NCI-H446 treated with DMSO at 0.1 percent for 48 hours (cell line): ENCODE results near the gene RPS4Y2.

Experiments used
- DNase-seq: peaks from one replicate; lab custom pipeline; 2025; lab: John Stamatoyannopoulos, UW

RPS4Y2 gene

DNA sequence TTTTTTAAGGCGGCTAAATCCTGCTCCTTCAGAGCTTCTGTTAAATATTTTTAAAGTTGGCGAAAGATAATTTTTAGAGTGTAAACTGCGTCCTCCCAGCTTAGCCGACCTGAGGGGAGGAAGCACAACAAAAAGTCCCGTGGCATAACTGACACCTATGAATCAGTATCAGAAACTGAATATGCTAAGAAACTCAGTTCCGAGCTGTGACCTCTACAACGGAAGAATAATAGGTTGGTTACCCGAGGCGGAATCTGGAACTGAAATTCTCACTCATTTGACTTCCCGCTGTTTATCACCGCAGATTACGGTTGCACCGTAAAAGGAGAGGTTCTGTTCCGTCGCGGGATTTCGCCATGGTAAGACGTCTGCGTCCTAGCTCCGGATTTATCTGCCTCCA lies at the start of gene RPS4Y2:
RPS4Y2 (plus strand) TSS at position 301 of the 400 bp plus-strand sequence; CDS start at position 357, 56 bp downstream.
- no peak for DNase-seq

DNA sequence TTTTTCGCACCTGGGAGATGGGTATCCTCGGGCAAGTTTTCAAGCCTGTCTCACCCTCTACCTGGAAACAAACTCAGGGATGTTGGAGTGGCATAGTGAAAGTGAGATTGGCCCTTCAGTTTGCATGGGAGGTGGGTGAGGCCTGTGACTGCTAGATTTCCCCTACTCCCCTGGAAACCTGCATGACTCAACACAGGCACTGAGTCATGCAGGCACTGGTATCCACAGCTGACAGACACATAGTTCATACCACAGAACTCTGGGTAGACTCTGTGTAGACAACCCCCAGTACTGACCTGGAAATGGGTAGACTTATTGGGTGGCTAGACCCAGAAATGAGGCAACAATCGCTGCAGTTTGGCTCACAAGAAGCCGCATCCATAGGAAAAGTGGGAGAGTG lies 41.5 kb upstream of the RPS4Y2 start:
- DNase-seq = no peak

DNA sequence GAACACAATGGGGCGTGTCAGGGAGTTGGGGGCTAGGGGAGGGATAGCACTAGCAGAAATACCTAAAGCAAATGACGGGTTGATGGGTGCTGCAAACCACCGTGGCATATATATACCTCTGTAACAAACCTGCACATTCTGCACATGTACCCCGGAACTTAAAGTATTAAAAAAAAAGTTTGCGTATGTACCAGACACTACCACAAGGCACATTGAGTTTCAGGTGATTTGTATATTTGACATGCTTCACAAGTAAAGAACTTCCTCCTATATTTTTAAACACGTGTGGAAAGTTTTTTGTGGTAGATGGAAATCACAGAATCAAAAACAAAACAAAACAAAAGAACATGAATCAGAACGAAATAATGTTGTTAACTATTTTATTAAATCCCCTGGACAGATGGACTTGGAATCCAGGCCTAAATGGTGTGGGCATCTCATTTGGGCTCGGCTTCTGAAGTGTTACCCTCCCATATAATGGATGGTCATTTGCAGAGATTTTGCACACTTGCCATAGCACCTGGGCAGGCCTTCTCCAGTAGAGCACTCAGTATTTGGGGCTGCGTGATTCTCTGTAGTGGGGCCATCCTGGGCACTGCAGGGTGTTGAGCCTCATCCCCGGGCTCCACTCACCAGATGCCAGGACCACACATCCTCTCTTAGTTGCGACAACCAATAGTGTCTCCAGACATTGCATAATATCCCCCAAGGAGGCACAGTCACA lies 29.6 kb upstream of the RPS4Y2 start:
- DNase-seq = no peak

DNA sequence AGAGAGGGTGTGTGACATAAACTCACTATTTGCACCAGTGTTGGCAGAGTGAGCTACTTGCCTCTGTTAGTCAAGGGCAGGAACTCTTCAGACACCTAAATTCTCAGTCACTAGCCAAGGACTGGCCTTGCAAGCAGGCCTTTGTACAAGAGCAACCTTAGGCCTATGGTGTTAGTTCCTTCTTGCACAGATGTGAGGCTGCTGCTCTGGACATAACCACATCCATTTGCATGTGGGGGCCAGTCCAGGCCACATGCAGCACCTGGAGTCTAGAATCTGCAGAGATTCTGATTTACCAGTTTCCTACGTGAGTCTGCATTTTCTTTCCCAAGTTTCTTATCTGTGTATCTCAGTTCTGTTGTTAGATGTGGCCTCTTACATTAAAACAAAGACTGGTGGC lies 20.7 kb upstream of the RPS4Y2 start:
- no peak for DNase-seq

DNA sequence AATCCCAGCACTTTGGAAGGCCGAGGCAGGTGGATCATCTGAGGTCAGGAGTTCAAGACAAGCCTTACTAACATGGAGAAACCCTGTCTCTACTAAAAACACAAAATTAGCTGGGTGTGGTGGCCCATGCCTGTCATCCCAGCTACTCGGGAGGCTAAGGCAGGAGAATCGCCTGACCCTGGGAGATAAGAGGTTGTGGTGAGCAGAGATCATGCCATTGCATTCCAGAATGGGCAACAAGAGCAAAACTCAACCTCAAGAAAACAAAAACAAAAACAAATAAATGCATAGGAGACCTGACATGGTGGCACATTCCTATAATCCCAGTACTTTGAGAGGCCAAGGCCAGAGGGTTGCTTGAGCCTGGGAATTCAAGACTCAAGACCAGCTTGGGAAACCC lies 16.1 kb upstream of the RPS4Y2 start:
- DNase-seq = no peak

GRCh38 chrY:20740609-20741008 lies 15.3 kb upstream of the RPS4Y2 start:
- no peak for DNase-seq

DNA sequence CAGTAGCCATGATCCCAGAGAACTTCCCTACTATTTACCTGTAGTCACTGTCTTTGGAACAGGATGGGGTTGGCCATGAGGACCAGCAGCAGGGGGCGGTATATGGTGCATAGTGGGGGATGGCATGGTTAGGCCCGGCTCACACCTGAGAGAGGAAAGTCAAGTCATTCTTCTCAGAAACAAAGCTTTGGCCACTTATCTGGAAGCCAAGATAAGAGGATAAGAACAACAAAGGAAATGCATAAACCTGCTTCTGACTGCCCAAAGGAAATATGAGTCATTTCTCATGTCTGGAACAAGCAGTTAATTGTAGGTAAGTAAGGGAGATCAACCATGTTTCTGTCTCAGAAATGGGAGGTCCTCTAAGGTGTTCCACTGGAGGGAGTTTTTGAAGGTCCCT lies 10.8 kb upstream of the RPS4Y2 start:
- DNase-seq = no peak

DNA sequence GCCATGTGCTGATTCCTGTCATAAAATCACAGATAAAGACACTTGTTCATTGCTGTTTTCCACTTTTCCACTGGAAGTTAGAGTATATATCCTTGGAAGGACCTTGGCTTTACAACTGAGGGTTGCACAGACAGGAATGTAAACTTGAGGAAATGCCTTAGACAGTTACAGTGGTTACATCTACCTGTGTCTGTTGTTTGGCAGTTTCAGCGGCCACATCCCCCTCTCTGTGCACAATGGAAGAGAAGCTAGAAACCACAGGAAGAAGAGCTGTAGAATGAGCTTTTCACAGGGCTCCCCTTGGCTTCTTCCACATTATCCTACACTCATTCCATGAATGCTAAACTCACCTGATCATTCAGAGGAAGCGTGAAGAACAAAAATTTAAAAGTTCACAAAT lies 9.0 kb upstream of the RPS4Y2 start:
- no peak for DNase-seq

DNA sequence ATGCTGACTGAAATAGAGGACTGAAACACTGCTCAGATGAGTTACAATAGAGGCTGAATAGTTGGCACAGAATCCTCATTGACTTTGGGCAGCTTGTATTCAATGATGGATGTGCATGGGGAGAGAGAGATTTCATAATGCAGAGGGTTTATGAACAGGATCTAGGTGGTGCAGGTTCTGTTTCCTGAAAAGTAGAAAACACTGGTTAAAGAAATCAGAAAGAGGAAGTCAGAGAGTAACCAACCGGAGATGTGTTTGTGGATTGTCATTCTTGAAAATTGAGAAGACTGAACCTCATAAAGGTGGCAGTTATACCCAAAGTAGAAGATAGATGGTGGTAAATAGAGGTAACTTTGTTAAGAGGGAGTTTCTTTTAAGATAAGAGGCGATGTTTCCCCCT lies 8.0 kb downstream of the RPS4Y2 start:
- no peak for DNase-seq

DNA sequence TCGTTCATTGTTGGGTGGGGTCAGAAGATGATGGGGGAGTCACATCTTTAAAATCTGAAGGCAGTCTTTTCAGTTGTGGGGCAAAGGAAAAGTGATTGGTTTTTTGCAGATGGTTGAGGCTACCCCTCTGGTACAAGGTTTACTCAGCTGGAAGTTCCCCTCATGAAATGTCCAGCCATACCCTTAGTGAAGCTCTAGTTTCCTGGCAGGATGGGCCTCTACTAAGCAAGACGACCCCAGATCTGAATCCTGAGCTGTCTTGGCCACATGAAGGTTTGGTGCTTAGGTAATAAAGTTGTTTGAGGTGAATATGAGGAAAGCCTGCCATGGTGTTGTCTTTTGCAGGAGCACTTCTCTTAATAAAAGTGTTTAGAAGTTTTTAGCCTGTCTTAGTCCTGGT lies 9.2 kb downstream of the RPS4Y2 start:
- DNase-seq = no peak

GRCh38 chrY:20770755-20771154 lies 14.8 kb downstream of the RPS4Y2 start:
- no peak for DNase-seq

- no peak for DNase-seq
These were observed 20.2 kb downstream of the RPS4Y2 start for GRCh38 chrY:20776104-20776503.

- DNase-seq = no peak
These were observed 24.3 kb downstream of the RPS4Y2 start for GRCh38 chrY:20780104-20780654.

DNA sequence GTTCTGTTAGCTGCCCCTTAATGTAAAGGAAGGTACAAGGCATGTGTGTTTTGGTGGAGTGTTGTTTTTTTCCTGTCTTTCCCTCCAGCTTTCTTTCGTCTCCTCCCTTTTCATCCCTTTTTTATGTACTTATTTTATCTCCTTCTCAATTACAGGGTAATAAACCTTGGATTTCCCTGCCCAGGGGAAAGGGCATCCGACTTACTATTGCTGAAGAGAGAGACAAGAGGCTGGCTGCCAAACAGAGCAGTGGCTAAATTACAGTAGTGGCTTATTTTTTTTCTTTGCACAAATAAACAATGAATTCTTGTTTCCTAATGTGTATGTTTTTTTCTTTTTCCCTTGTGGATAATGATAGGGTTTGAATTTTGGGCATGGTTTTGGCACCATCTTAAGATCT lies 24.9 kb downstream of the RPS4Y2 start:
- no peak for DNase-seq

GRCh38 chrY:20781408-20781807 lies 25.5 kb downstream of the RPS4Y2 start:
- no peak for DNase-seq

GRCh38 chrY:20784965-20785364 lies 29.1 kb downstream of the RPS4Y2 start:
- DNase-seq = no peak

GRCh38 chrY:20787076-20787475 lies 31.2 kb downstream of the RPS4Y2 start:
- DNase-seq = no peak

- DNase-seq = no peak
These were observed 42.6 kb downstream of the RPS4Y2 start for GRCh38 chrY:20798351-20799049.

- DNase-seq = no peak
These were observed 46.8 kb downstream of the RPS4Y2 start for GRCh38 chrY:20802659-20803058.

DNA sequence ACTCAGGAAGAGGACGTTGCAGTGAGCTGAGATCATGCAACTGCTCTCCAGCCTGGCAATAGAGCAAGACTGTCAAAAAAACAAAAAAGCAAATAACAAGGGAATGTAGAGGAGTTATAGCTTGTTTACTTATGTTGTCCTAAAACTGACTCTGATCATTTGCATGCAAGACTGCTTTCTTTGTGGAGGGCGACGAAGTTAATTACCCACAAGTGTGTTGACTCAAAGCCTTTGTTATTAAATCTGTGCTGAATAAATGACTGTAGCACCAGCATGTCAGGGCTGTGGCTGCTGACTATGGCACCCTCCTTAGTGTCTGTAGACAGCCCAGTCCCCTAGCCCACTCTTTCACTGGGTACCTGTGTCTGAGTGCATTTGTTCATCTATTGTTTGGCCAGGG lies 50.3 kb downstream of the RPS4Y2 start:
- no peak for DNase-seq

GRCh38 chrY:20813459-20813858 lies 57.6 kb downstream of the RPS4Y2 start:
- no peak for DNase-seq

DNA sequence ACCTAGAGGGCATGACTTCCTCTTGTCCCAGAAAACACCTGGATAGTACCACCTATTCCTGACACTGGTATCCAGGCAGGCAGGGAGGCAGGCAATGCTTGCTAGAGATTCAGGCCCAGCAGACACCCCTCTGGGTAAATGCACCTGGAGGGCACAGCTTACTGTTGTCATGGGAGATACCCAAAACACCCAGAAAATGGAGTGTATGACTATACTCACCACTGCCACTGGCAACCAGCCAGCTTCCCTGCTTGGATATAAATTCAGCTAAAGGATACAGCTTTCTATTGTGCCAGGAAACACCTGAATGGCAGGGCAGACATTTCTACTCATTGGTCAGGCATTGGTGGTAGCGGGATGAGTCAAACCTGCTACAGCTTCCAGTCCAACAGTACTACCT lies 58.9 kb downstream of the RPS4Y2 start:
- DNase-seq = no peak

DNA sequence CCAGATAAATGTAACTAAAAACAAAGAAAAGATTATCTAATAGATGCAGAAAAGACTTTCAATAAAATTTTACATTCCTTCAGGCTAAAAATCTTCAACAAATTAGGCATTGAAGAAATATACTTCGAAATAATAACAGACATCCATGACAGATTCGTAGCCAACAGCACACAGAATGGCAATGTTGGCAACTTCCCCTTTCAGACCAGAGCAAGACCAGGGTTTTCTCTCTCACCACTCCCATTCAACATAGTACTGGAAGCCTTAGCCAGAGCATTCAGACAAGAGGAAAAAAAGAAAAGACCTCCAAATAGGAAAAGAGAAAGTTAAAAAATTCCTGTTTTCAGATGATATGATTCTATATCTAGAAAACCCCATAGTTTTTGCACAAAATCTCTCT lies 61.2 kb downstream of the RPS4Y2 start:
- no peak for DNase-seq
